Liver (tissue), 9 donors: ENCODE data around the gene PIWIL4. TPM values are rescaled to one million over a fixed set of nuclear protein-coding genes. Genes with fewer than 3 reads are reported as not detected.

Experiments used
- DNase-seq: peaks from one replicate; pipeline ENCODE4 v3.0.0-alpha.2; 2017; ENCODE audit warnings: low spot score
- H3K27ac ChIP-seq, 2 donors: one replicate each; pipeline ENCODE4 v1.7.0; 2013; ENCODE audit warnings: inconsistent platforms in 2 of 2, low read length in 2 of 2, control low read depth in 1 of 2, low read depth in 1 of 2, mild to moderate bottlenecking in 1 of 2
- H3K27me3 ChIP-seq, 4 donors: one replicate each; pipeline versions ENCODE4 v1.6.1 to v1.7.0; 2013; ENCODE audit warnings: low read length in 3 of 4, inconsistent platforms in 1 of 4, mild to moderate bottlenecking in 1 of 4, moderate library complexity in 1 of 4; ENCODE audit not compliant: control insufficient read depth in 4 of 4, insufficient read depth in 4 of 4
- H3K36me3 ChIP-seq, 4 donors: one replicate each; pipeline versions ENCODE4 v1.6.1 to v1.7.0; 2013; ENCODE audit warnings: low read length in 3 of 4, mild to moderate bottlenecking in 3 of 4, low read depth in 1 of 4, moderate library complexity in 1 of 4; ENCODE audit not compliant: control insufficient read depth in 4 of 4, insufficient read depth in 3 of 4
- H3K4me1 ChIP-seq, 4 donors: one replicate each; pipeline versions ENCODE4 v1.6.1 to v1.7.0; 2013; ENCODE audit warnings: low read length in 3 of 4, mild to moderate bottlenecking in 3 of 4, moderate library complexity in 1 of 4; ENCODE audit not compliant: control insufficient read depth in 4 of 4, insufficient read depth in 4 of 4
- H3K4me3 ChIP-seq, 3 donors: one replicate each; pipeline versions ENCODE4 v1.6.1 to v1.7.0; 2013; ENCODE audit warnings: low read length in 3 of 3, control low read depth in 1 of 3, low read depth in 1 of 3, mild to moderate bottlenecking in 1 of 3
- H3K9ac ChIP-seq, 2 donors: one replicate each; pipeline ENCODE4 v1.7.0; 2013; ENCODE audit warnings: low read length in 2 of 2, mild to moderate bottlenecking in 2 of 2, moderate library complexity in 2 of 2, control low read depth in 1 of 2, low read depth in 1 of 2
- H3K9me3 ChIP-seq, 4 donors: one replicate each; pipeline versions ENCODE4 v1.6.1 to v1.7.0; 2013; ENCODE audit warnings: low read length in 3 of 4; ENCODE audit not compliant: control insufficient read depth in 4 of 4
- EGR1 ChIP-seq, 2 donors: IDR thresholded peaks; 2 replicates each; pipeline ENCODE4 v1.6.1; 2016 to 2018; ENCODE audit warnings: antibody characterized with exemption in 2 of 2, low read depth in 2 of 2
- FOXA1 ChIP-seq: IDR thresholded peaks from 2 replicates; pipeline ENCODE4 v1.6.1; 2016; ENCODE audit warnings: antibody characterized with exemption
- GABPA ChIP-seq, 2 donors: IDR thresholded peaks in 1 of 2; conservative IDR thresholded peaks in 1 of 2; 2 replicates each; pipeline ENCODE4 v1.6.1; 2016; ENCODE audit warnings: antibody characterized with exemption in 2 of 2, mild to moderate bottlenecking in 1 of 2, moderate library complexity in 1 of 2
- HNF4A ChIP-seq, 2 donors: conservative IDR thresholded peaks; 2 replicates each; pipeline ENCODE4 v1.6.1; 2016; ENCODE audit warnings: antibody characterized with exemption in 2 of 2, mild to moderate bottlenecking in 2 of 2
- HNF4G ChIP-seq: IDR thresholded peaks from 2 replicates; pipeline ENCODE4 v1.6.1; 2016; ENCODE audit warnings: antibody characterized with exemption
- NR2F2 ChIP-seq: IDR thresholded peaks from 2 replicates; pipeline ENCODE4 v1.6.1; 2016; ENCODE audit warnings: antibody characterized with exemption
- RXRA ChIP-seq, 2 donors: IDR thresholded peaks; 2 replicates each; pipeline ENCODE4 v1.6.1; 2017 to 2018; ENCODE audit warnings: antibody characterized with exemption in 2 of 2, mild to moderate bottlenecking in 1 of 2
- SP1 ChIP-seq: IDR thresholded peaks from 2 replicates; pipeline ENCODE4 v1.6.1; 2018; ENCODE audit warnings: antibody characterized with exemption, mild to moderate bottlenecking
- TAF1 ChIP-seq: conservative IDR thresholded peaks from 2 replicates; pipeline ENCODE4 v1.6.1; 2016; ENCODE audit warnings: antibody characterized with exemption, mild to moderate bottlenecking
- YY1 ChIP-seq: IDR thresholded peaks from 2 replicates; pipeline ENCODE4 v1.6.1; 2016; ENCODE audit warnings: antibody characterized with exemption, mild to moderate bottlenecking
- WGBS: extraction: QIAGEN DNeasy Blood & Tissue Kit; methylation state at CpG from one replicate; pipeline ENCODE4 v1.1.7; 2013; 5-methylcytosine and 5-hydroxymethylcytosine counted together
- polyA plus RNA-seq, 2 donors: library from polyadenylated mRNA; stranded (reverse) in 1 of 2; unstranded in 1 of 2; fragments of 200-250 nt in 1 of 2; fragments of >200 nt in 1 of 2; fragmentation: Nextera tagmentation in 1 of 2; extraction: Ambion mirVana in 1 of 2; gene quantifications; one replicate each; pipeline versions ENCODE4 v1.2.1 to v1.2.3, GENCODE V29; 2013 to 2015
- total RNA-seq, 2 donors: library from RNA; depleted of rRNA; stranded (reverse); fragments of >200 nt; gene quantifications; one replicate each; pipeline ENCODE4 v1.2.3, GENCODE V29; 2014
- TF ChIP-seq, protein P1 (sequence below): IDR thresholded peaks from 2 replicates; pipeline ENCODE4 v1.6.1; 2016; ENCODE audit warnings: antibody characterized with exemption
- TF ChIP-seq, protein P2 (sequence below): IDR thresholded peaks from 2 replicates; pipeline ENCODE4 v1.6.1; 2016; ENCODE audit warnings: antibody characterized with exemption
- TF ChIP-seq, protein P3 (sequence below): IDR thresholded peaks from 2 replicates; pipeline ENCODE4 v1.6.1; 2016; ENCODE audit warnings: antibody characterized with exemption
- TF ChIP-seq, protein P4 (sequence below): fragments of 150-350 bp; IDR thresholded peaks from 2 replicates; pipeline ENCODE4 v1.5.1; 2017; ENCODE audit warnings: improper control_type of control experiment, low read depth, low read length; ENCODE audit not compliant: missing input control
- TF ChIP-seq, protein P5 (sequence below): IDR thresholded peaks from 2 replicates; pipeline ENCODE4 v1.6.1; 2016; ENCODE audit warnings: antibody characterized with exemption, mild to moderate bottlenecking
- donor health status: healthy.
- donor health status: healthy.
- donor health status: healthy.
- donor health status: healthy.
- donor health status: healthy.

PIWIL4 gene
- total and polyA plus RNA-seq, 4 donors, result 0.18 to 1.5 (median 0.51) TPM

DNA sequence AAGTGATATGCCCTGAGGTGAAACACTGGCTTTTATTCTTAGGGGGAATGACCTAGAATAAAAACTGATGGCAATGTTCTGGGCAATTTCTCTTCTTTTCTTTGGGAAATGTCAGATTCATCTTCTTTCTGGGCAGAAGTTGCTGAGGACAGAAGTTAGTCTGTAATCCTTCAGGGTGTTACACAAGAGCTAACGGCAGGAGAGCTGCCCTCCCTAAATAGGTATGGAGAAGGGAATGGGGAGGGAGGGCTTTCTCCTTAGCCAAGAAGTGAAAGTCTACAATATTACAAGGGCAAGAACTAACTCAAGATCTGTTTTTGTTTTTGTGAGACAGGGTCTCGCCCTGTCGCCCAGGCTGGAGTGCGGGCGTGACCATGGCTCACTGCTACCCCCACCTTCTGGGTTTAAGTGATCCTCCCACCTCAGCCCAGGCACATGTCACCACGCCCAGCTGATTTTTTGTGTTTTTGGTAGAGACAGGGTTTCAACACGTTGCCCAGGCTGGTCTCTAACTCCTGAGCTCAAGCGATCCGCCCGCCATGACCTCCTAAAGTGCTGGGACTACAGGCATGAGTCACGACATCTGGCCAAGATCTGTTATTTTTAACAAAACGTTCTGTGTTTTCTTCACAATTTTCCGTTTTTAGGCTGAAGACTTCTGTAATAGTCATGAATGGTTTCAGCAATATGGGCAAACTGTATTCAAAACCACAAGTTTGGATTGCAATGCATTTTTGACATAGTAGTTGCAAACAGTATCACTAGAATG, 7.2 kb downstream of the PIWIL4 start:
- WGBS, result 73% methylated on average over 13 of the region's 13 CpGs

DNA sequence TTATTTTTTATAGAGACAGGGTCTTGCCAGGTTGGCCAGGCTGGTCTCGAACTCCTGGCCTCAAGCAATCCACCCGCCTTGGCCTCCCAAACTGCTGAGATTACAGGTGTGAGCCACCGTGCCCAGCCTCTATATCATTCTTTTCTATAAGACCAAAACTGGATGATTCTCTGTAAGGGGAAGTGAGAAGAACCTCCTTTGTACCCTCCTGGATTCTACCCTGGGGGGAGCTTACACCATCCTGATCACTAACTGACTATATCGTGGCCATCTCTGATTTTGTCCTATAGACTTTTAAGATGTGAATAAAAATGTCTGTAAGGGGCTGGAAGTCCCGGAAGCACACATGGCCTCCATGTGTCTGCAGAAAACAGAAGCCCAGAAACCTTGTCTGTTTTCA, 9.1 kb downstream of the PIWIL4 start:
- Histone ChIP-seq H3K9me3 (no peaks in the 10 kb centered on the region), H3K27ac (no peak overlapping the region), H3K4me1 (no peaks in the 10 kb centered on the region), H3K36me3 (no peaks in the 10 kb centered on the region), H3K27me3 (no peaks in the 10 kb centered on the region), H3K9ac (no peak overlapping the region), H3K4me3 (no peak overlapping the region)
- DNase-seq, result no peak
- 78% methylated on average over 5 of the region's 5 CpGs for WGBS
- TF ChIP-seq GABPA (IDR thresholded peaks at IDR 0.05 in 1 of 2, conservative IDR thresholded peaks at IDR 0.05 in 1 of 2), result no peak
- no peak for TF ChIP-seq RXRA (IDR thresholded peaks at IDR 0.05)
- TF ChIP-seq, protein P1, sequence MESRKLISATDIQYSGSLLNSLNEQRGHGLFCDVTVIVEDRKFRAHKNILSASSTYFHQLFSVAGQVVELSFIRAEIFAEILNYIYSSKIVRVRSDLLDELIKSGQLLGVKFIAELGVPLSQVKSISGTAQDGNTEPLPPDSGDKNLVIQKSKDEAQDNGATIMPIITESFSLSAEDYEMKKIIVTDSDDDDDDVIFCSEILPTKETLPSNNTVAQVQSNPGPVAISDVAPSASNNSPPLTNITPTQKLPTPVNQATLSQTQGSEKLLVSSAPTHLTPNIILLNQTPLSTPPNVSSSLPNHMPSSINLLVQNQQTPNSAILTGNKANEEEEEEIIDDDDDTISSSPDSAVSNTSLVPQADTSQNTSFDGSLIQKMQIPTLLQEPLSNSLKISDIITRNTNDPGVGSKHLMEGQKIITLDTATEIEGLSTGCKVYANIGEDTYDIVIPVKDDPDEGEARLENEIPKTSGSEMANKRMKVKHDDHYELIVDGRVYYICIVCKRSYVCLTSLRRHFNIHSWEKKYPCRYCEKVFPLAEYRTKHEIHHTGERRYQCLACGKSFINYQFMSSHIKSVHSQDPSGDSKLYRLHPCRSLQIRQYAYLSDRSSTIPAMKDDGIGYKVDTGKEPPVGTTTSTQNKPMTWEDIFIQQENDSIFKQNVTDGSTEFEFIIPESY, result no peak
- TF ChIP-seq, protein P2, sequence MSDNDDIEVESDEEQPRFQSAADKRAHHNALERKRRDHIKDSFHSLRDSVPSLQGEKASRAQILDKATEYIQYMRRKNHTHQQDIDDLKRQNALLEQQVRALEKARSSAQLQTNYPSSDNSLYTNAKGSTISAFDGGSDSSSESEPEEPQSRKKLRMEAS, result no peak
- no peak for TF ChIP-seq NR2F2
- TF ChIP-seq HNF4G, result no peak
- TF ChIP-seq SP1, result no peak
- no peak for TF ChIP-seq TAF1
- TF ChIP-seq, protein P3, sequence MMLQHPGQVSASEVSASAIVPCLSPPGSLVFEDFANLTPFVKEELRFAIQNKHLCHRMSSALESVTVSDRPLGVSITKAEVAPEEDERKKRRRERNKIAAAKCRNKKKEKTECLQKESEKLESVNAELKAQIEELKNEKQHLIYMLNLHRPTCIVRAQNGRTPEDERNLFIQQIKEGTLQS, result no peak
- TF ChIP-seq, protein P4, sequence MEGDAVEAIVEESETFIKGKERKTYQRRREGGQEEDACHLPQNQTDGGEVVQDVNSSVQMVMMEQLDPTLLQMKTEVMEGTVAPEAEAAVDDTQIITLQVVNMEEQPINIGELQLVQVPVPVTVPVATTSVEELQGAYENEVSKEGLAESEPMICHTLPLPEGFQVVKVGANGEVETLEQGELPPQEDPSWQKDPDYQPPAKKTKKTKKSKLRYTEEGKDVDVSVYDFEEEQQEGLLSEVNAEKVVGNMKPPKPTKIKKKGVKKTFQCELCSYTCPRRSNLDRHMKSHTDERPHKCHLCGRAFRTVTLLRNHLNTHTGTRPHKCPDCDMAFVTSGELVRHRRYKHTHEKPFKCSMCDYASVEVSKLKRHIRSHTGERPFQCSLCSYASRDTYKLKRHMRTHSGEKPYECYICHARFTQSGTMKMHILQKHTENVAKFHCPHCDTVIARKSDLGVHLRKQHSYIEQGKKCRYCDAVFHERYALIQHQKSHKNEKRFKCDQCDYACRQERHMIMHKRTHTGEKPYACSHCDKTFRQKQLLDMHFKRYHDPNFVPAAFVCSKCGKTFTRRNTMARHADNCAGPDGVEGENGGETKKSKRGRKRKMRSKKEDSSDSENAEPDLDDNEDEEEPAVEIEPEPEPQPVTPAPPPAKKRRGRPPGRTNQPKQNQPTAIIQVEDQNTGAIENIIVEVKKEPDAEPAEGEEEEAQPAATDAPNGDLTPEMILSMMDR, result no peak
- no peak for TF ChIP-seq YY1
- no peak for TF ChIP-seq FOXA1
- TF ChIP-seq, protein P5, sequence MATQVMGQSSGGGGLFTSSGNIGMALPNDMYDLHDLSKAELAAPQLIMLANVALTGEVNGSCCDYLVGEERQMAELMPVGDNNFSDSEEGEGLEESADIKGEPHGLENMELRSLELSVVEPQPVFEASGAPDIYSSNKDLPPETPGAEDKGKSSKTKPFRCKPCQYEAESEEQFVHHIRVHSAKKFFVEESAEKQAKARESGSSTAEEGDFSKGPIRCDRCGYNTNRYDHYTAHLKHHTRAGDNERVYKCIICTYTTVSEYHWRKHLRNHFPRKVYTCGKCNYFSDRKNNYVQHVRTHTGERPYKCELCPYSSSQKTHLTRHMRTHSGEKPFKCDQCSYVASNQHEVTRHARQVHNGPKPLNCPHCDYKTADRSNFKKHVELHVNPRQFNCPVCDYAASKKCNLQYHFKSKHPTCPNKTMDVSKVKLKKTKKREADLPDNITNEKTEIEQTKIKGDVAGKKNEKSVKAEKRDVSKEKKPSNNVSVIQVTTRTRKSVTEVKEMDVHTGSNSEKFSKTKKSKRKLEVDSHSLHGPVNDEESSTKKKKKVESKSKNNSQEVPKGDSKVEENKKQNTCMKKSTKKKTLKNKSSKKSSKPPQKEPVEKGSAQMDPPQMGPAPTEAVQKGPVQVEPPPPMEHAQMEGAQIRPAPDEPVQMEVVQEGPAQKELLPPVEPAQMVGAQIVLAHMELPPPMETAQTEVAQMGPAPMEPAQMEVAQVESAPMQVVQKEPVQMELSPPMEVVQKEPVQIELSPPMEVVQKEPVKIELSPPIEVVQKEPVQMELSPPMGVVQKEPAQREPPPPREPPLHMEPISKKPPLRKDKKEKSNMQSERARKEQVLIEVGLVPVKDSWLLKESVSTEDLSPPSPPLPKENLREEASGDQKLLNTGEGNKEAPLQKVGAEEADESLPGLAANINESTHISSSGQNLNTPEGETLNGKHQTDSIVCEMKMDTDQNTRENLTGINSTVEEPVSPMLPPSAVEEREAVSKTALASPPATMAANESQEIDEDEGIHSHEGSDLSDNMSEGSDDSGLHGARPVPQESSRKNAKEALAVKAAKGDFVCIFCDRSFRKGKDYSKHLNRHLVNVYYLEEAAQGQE, result no peak
- no peak for TF ChIP-seq HNF4A (conservative IDR thresholded peaks at IDR 0.05)
- TF ChIP-seq EGR1 (IDR thresholded peaks at IDR 0.05; ENCODE audit: low read depth in 2 of 2), result no peak

More for the DNA sequence above, 7.2 kb downstream of the PIWIL4 start:
- Histone ChIP-seq H3K27me3 (no peaks in the 10 kb centered on the region), H3K4me3 (no peak overlapping the region), H3K9me3 (no peaks in the 10 kb centered on the region), H3K9ac (no peak overlapping the region), H3K4me1 (no peaks in the 10 kb centered on the region), H3K36me3 (no peaks in the 10 kb centered on the region), H3K27ac (no peak overlapping the region)
- TF ChIP-seq HNF4G (no peak), FOXA1 (no peak), GABPA (IDR thresholded peaks at IDR 0.05 in 1 of 2, conservative IDR thresholded peaks at IDR 0.05 in 1 of 2) (no peak)
- DNase-seq, result no peak
